HG03139 (cell line): Measurements from ENCODE around the gene KCND1.

Experiments
- ATAC-seq: cut with Tn5 transposase; IDR thresholded peaks from one replicate; pipeline ENCODE4 v1.9.1; 2021; ENCODE audit not compliant: unreplicated experiment

The KCND1 gene

DNA sequence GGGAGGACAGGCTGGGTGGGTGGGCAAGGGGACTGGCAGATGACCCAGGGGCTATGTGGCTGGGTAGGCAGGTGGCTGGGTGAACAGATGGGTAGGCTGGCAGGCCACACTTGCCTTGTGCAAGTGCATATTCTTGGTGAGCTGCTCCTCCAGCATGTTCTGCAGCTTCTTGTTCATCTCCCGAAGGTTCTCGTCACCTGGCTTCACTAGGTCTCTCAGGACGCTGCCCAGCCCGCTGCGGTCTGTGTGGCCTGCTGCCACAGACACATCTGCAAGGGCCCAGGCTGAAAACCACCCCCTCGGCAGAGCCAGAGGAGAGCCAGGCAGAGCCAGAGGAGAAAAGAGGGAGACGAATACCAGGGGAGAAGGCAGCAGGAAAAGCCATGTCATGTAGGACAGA, 3.4 kb upstream of the KCND1 start:
- no peak for ATAC-seq

DNA sequence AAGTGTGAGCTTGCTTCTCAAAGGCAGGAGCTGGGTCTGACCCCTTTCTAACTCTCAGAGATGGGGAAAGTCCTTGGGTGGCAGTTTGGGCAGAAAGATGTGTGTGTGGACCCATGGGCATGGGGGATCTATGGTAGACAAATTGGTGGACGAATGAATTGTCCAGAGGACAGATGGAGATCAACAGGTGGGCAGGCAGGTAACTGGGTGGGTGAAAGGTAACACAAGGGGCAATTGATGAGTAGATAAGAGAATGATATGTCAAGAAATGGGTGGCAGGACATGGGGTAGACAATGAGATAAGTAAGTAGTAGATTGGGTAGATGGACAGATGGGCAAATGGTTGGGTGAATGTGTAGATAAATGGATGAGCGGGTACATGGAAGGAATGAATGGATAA, 2.9 kb upstream of the KCND1 start:
- ATAC-seq: no peak

GRCh38 chrX:48974033-48974432, 2.4 kb upstream of the KCND1 start:
- no peak for ATAC-seq

GRCh38 chrX:48972220-48973164, 848 bp upstream of the KCND1 start:
- no peak for ATAC-seq

GRCh38 chrX:48969471-48969870, 2.2 kb downstream of the KCND1 start:
- ATAC-seq: no peak

GRCh38 chrX:48968377-48968776, 3.3 kb downstream of the KCND1 start:
- ATAC-seq: no peak

- no peak for ATAC-seq
Measured at GRCh38 chrX:48966796-48967579, 4.7 kb downstream of the KCND1 start.

- ATAC-seq: no peak
Measured at GRCh38 chrX:48965959-48966358, 5.7 kb downstream of the KCND1 start.

GRCh38 chrX:48961585-48962091, 10.0 kb downstream of the KCND1 start:
- no peak for ATAC-seq

DNA sequence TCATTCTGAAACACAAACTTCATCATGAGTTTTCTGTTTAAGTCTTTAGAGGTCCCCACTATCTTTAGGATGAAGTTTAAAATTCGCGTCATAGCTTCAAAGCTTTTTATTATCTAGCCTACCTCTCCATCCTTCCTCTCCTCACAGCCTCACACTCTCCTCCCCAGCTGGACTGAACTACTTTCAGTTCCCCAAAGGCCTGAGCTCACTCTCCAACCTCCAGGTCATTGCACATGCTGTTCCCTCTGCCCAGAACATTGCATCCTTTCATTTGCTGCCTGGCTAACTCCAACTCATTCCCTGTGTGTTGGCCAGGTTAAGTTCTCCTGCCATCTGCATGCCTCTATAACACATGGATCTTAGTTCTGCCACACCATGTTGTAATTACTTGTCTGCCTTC, 11.4 kb downstream of the KCND1 start:
- ATAC-seq: no peak

- ATAC-seq: no peak
Measured at GRCh38 chrX:48958635-48959094, 13.0 kb downstream of the KCND1 start.

GRCh38 chrX:48957827-48958634, 13.6 kb downstream of the KCND1 start:
- ATAC-seq: peak; percentile 76

DNA sequence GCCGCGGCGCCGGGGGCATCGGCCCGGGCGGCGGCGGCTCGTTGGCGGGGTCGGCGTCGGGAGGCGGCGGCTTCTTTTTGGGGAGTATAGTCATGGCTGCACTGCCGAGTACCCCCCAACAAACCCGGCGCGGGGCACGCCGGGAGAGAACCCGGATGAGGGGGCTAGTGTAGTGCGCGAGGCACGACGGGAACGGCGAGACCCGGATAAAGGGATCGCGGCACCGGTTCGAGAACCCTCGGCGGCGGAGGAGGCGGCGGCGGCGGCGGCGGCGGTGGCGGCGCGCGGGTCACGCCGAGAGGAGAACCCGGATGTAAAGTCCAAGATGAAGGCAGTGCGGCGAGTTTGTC, 14.2 kb downstream of the KCND1 start, which contains the start of gene OTUD5:
OTUD5 (minus strand) TSS at position 131 of the 350 bp plus-strand sequence; CDS start at position 94, 37 bp downstream.
- ATAC-seq: peak; percentile 44

GRCh38 chrX:48956728-48957414, 14.8 kb downstream of the KCND1 start:
- no peak for ATAC-seq

GRCh38 chrX:48948589-48948988, 23.1 kb downstream of the KCND1 start:
- no peak for ATAC-seq

DNA sequence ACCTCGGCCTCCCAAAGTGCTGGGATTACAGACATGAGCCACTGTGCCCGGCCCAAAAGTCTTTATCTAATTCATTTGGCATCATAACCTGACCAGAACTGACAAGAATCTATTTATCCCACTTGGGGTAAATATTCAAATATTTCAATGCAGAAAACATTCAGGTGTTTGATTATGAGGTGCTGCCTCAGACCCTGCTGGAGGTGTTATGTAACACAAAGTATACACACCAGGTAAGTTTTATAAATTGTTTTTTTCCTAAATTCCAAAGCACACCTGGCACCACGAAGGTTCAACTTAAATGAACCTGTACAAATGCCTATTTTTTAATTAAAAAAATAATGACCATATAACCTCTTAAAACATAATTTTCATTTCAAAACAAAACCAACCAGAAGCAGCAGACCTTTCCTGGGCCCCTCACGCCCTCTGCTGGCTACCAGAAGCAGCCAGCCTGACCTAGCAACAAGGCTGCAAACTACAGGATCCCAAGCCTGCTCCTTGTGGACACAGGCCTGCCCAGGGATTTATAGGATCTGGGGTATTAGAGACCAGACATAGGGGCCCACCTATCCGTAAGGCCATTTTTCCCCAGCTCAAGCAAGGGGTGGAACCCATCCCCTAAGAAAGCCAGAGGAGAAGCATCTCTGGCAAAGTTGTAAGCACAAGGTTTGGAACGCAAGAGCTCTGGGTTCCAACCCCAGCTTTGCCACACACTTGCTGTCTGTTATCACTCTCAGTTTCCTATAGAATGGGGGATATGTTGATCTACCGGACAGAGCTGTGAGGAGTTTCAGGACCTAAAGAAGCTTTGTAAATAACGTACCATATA, 25.9 kb downstream of the KCND1 start:
- no peak for ATAC-seq

DNA sequence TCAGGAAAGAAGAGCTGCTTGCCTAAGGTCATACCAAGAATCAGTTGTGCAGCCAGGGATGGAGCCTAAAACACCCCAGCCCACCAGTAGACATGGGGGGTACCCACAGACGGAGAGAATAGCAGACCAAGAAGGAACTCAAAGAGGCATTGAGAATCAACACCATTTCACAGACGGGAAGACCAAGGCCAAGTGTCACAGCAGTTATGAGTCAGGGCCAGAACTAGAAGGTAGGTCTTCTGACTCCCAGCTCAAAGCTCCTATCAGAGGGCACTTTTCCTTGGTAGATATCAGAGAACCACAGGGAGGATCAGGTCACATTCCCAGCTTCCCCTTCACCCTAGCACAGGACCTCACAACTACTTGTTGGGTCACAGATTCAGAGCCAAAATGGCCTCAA, 28.7 kb downstream of the KCND1 start:
- no peak for ATAC-seq

DNA sequence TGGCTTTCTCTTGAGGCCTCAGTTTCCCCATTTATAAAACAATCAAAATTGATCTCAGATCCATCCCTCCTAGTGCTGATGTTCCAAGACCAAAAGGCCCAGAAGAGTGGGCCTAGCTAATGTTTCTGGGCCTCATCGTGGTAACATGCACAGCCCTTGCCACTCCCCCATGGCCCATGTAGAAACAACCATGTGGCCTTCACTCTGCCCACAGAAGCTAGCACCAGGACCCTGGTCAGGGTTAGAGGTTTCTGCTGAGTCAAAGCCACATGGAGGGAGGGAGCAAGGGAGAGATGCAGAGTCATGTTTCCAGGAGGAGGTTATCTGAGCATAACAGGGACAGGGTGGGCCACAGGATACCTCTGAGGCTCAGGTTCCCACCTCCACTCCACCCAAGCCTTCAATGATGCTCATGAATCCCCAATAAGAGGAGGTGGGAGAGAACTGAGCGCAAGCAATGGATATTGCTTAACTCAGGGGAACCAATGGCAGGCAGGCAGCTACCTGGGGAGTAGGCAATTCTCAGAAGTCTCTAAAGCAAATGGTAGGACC, 31.2 kb downstream of the KCND1 start:
- ATAC-seq: no peak
